ENCODE results near the gene KCNA5.

DNA sequence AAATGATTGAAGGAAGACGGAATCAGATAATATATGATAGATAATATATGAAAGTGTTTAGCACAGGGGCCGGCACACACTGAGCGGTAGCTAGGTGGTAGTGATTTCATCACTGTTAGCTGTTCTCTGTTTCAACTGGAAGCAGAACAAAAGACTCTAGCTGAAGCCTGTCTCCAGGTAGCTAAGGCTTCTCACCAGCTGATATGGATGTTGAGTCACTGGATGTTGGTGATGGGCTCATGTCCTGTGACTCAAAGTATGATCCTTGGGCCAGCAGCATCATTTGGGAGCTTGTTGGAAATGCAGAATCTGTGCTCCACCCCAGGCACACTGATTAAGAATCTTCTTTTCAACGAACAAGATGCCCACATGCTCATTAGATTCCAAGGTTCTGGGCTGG, 21.7 kb upstream of the KCNA5 start:
- no peak for TF ChIP-seq EZH2 (IDR thresholded peaks at IDR 0.05; ENCODE audit: low read depth, unreplicated experiment)
- TF ChIP-seq CTCF (conservative IDR thresholded peaks at IDR 0.05; ENCODE audit: low read depth in 2 of 2) = no peak
- TF ChIP-seq POLR2AphosphoS5 (IDR thresholded peaks at IDR 0.05; ENCODE audit: low read depth) = no peak
- TF ChIP-seq, protein P1, sequence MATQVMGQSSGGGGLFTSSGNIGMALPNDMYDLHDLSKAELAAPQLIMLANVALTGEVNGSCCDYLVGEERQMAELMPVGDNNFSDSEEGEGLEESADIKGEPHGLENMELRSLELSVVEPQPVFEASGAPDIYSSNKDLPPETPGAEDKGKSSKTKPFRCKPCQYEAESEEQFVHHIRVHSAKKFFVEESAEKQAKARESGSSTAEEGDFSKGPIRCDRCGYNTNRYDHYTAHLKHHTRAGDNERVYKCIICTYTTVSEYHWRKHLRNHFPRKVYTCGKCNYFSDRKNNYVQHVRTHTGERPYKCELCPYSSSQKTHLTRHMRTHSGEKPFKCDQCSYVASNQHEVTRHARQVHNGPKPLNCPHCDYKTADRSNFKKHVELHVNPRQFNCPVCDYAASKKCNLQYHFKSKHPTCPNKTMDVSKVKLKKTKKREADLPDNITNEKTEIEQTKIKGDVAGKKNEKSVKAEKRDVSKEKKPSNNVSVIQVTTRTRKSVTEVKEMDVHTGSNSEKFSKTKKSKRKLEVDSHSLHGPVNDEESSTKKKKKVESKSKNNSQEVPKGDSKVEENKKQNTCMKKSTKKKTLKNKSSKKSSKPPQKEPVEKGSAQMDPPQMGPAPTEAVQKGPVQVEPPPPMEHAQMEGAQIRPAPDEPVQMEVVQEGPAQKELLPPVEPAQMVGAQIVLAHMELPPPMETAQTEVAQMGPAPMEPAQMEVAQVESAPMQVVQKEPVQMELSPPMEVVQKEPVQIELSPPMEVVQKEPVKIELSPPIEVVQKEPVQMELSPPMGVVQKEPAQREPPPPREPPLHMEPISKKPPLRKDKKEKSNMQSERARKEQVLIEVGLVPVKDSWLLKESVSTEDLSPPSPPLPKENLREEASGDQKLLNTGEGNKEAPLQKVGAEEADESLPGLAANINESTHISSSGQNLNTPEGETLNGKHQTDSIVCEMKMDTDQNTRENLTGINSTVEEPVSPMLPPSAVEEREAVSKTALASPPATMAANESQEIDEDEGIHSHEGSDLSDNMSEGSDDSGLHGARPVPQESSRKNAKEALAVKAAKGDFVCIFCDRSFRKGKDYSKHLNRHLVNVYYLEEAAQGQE (IDR thresholded peaks at IDR 0.05; ENCODE audit: unreplicated experiment) = no peak
- TF ChIP-seq JUNB (IDR thresholded peaks at IDR 0.05; ENCODE audit: unreplicated experiment) = no peak
- TF ChIP-seq CREB1 (CRISPR knock-in tag; IDR thresholded peaks at IDR 0.05; ENCODE audit: low read depth) = no peak

Measured in GM23338 (cell line).